Sigmoid colon (tissue), 7 donors: Measurements from ENCODE around the gene FCN2. TPM values are rescaled to one million over a fixed set of nuclear protein-coding genes. Genes with fewer than 3 reads are reported as not detected.

ENCODE experiments used
- DNase-seq: peaks from one replicate; pipeline ENCODE4 v3.0.0-alpha.2; 2019
- H3K27ac ChIP-seq, 4 donors: fragments of 200-600 bp; sonication (generic); one replicate each; pipeline ENCODE4 v1.5.1; 2016 to 2019; ENCODE audit warnings: mild to moderate bottlenecking in 1 of 4
- H3K27me3 ChIP-seq, 3 donors: fragments of 200-600 bp; sonication (generic); one replicate each; pipeline ENCODE4 v1.5.1; 2019; ENCODE audit warnings: mild to moderate bottlenecking in 1 of 3
- H3K36me3 ChIP-seq, 4 donors: fragments of 200-600 bp; sonication (generic); one replicate each; pipeline ENCODE4 v1.5.1; 2016 to 2019
- H3K4me1 ChIP-seq, 4 donors: fragments of 200-600 bp; sonication (generic); one replicate each; pipeline ENCODE4 v1.5.1; 2017 to 2019
- H3K4me3 ChIP-seq, 4 donors: fragments of 200-600 bp; sonication (generic); one replicate each; pipeline ENCODE4 v1.5.1; 2017 to 2019; ENCODE audit warnings: mild to moderate bottlenecking in 2 of 4, moderate library complexity in 1 of 4
- H3K9me3 ChIP-seq, 4 donors: fragments of 200-600 bp in 3 of 4; sonication (generic) in 3 of 4; one replicate each; pipeline versions ENCODE4 v1.5.1 to v1.6.1; 2013 to 2019
- EP300 ChIP-seq, 4 donors: sonication (generic); formaldehyde crosslinking; IDR thresholded peaks; one replicate each; pipeline ENCODE4 v1.6.1; 2017; ENCODE audit warnings: antibody characterized with exemption in 4 of 4
- POLR2A ChIP-seq, 2 donors: fragments of 450-650 bp; IDR thresholded peaks; one replicate each; pipeline ENCODE4 v1.6.1; 2016; ENCODE audit warnings: antibody characterized with exemption in 2 of 2, mild to moderate bottlenecking in 2 of 2, moderate library complexity in 2 of 2
- POLR2AphosphoS5 ChIP-seq, 4 donors: sonication (generic); formaldehyde crosslinking; IDR thresholded peaks; one replicate each; pipeline ENCODE4 v1.6.1; 2017; ENCODE audit warnings: antibody characterized with exemption in 4 of 4
- WGBS, 2 donors: extraction: QIAGEN DNeasy Blood & Tissue Kit; methylation state at CpG; one replicate each; pipeline ENCODE4 v1.1.7; 2013; 5-methylcytosine and 5-hydroxymethylcytosine counted together
- intact Hi-C: fragments of 100-400 bp; cut with DNase I; formaldehyde crosslinking; loops from one replicate; pipeline ENCODE4 v1.15.1; 2023
- polyA plus RNA-seq, 3 donors: library from polyadenylated mRNA; stranded (reverse); fragments of 200-250 nt; gene quantifications; one replicate each; pipeline ENCODE4 v1.2.3, GENCODE V29; 2013
- total RNA-seq, 4 donors: library from RNA; depleted of rRNA; stranded (reverse); fragments of >200 nt; gene quantifications; one replicate each; pipeline ENCODE4 v1.1.0, GENCODE V29; 2016
- TF ChIP-seq, protein P1 (sequence below), 4 experiments: fragments of 450-650 bp in 3 of 4; fragments of 200-600 bp in 1 of 4; IDR thresholded peaks; one replicate each; pipeline ENCODE4 v1.5.1; 2016 to 2019; ENCODE audit warnings: antibody characterized with exemption in 4 of 4, mild to moderate bottlenecking in 3 of 4, moderate library complexity in 2 of 4
- donor health status: healthy with polysubstance abuse.
- donor health status: Bipolar disorder and iron deficiency.
- donor health status: healthy.

Gene FCN2
- total and polyA plus RNA-seq, 7 donors: 0.12 TPM; not detected in 6

DNA sequence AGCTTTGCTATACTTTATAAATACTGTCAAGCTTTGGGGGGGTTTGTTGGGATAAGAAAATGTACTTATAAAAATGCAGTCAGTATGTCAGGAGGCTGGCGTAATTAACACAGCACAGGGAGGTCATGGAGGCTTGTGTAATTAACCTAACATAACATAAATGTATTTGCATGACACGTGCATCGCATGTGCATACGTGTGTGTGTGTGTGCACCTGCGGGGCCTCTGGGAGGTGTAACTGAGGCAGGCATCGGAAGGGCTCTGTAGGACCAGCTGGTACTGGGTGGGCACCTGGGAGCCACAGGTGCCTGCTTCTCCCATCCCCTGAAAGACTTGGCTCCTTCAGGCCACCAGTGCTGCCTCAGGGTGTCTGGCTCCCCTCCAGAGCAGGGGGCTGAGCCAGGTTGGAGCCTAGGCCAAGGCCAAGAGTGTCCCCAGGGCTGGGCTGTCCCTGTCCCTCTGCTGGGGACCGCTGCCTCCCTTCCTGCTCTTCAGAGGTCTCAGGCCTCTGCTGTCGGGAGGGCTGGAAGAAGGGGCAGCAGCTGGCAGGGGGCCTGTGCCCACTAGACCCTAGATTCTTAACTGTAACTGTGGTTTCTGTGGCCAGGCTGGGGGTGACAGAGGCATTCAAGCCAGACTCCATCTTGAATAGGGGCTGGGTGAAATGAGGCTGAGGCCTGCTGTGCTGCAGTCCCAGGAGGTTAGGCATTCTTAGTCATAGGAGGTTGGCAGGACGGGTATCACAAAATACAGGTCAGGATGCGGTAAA, 9.0 kb downstream of the FCN2 start:
- TF ChIP-seq POLR2A (IDR thresholded peaks at IDR 0.05) (no peak), POLR2AphosphoS5 (IDR thresholded peaks at IDR 0.05) (no peak), EP300 (IDR thresholded peaks at IDR 0.05) (no peak)
- TF ChIP-seq, protein P1, sequence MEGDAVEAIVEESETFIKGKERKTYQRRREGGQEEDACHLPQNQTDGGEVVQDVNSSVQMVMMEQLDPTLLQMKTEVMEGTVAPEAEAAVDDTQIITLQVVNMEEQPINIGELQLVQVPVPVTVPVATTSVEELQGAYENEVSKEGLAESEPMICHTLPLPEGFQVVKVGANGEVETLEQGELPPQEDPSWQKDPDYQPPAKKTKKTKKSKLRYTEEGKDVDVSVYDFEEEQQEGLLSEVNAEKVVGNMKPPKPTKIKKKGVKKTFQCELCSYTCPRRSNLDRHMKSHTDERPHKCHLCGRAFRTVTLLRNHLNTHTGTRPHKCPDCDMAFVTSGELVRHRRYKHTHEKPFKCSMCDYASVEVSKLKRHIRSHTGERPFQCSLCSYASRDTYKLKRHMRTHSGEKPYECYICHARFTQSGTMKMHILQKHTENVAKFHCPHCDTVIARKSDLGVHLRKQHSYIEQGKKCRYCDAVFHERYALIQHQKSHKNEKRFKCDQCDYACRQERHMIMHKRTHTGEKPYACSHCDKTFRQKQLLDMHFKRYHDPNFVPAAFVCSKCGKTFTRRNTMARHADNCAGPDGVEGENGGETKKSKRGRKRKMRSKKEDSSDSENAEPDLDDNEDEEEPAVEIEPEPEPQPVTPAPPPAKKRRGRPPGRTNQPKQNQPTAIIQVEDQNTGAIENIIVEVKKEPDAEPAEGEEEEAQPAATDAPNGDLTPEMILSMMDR (IDR thresholded peaks at IDR 0.05): no peak
- intact Hi-C loops: no loop called here
- WGBS, 2 donors: 69 to 88% methylated on average over 10 of the region's 10 CpGs
- Histone ChIP-seq H3K36me3 (no peaks in the 10 kb centered on the region), H3K9me3 (no peaks in the 10 kb centered on the region), H3K27me3 (no peaks in the 10 kb centered on the region), H3K27ac (no peak overlapping the region), H3K4me1 (no peaks in the 10 kb centered on the region), H3K4me3 (no peak overlapping the region)
- no peak for DNase-seq

DNA sequence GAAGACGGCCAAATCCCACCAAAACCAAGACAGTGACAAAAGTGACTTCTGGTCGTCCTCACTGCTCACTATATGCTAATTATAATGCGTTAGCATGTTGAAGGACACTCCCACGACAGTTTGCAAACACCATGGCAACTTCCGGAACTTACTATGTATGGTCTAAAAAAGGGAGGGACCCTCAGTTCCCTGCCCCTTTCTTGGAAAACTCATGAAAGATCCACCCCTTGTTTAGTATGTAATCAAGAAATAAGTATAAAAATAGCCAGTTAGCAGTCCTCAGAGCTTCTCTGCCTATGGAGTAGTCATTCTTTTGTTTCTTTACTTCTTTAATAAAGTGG, 9.5 kb downstream of the FCN2 start:
- H3K27ac ChIP-seq: no peak overlapping the region
- WGBS, 2 donors: 65 to 69% methylated on average over 5 of the region's 5 CpGs
- intact Hi-C loops: no loop called here
- DNase-seq: no peak
- H3K27me3 ChIP-seq: no peaks in the 10 kb centered on the region
- H3K9me3 ChIP-seq: no peaks in the 10 kb centered on the region
- no peaks in the 10 kb centered on the region for H3K36me3 ChIP-seq
- H3K4me3 ChIP-seq: no peak overlapping the region
- H3K4me1 ChIP-seq: no peaks in the 10 kb centered on the region
- no peak for TF ChIP-seq POLR2AphosphoS5 (IDR thresholded peaks at IDR 0.05)
- no peak for TF ChIP-seq EP300 (IDR thresholded peaks at IDR 0.05)
- TF ChIP-seq, protein P1 (IDR thresholded peaks at IDR 0.05): no peak
- TF ChIP-seq POLR2A (IDR thresholded peaks at IDR 0.05): no peak

- no peak overlapping the region for H3K27ac ChIP-seq
- intact Hi-C loops: no loop called here
- TF ChIP-seq, protein P1 (IDR thresholded peaks at IDR 0.05): no peak
- no peak for TF ChIP-seq EP300 (IDR thresholded peaks at IDR 0.05)
- no peak for TF ChIP-seq POLR2AphosphoS5 (IDR thresholded peaks at IDR 0.05)
- TF ChIP-seq POLR2A (IDR thresholded peaks at IDR 0.05): no peak
- H3K4me3 ChIP-seq: no peak overlapping the region
- H3K4me1 ChIP-seq: peaks cover 0 to 7% (median 4%) of the 10 kb centered on the region in 4 donors
- no peaks in the 10 kb centered on the region for H3K9me3 ChIP-seq
- 78 to 81% methylated on average over 8 of the region's 8 CpGs for WGBS, 2 donors
- H3K27me3 ChIP-seq: no peaks in the 10 kb centered on the region
- no peaks in the 10 kb centered on the region for H3K36me3 ChIP-seq
- DNase-seq: no peak
Observed at GRCh38 chr9:134891053-134891452, 10.4 kb downstream of the FCN2 start.

DNA sequence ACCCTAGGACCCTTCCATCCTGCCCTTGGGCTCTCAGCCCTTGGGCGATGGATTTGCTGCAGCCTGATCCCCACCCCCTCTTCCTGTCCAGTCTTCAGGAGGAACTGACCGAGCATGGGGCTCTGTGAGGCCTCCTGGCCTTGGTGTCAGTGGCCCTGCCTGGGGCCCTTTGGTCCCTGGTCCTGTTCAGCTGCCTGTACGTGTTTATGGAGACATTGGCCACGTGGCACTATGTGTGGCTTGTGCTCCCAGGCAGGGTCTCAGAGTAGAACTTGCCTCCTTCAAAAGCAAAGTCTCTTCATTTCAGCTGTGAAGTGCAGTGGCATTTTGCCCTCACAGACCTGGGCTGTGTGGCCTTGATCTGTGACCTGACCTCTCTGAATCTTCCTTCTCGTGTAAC, 11.1 kb downstream of the FCN2 start:
- no peak overlapping the region for H3K27ac ChIP-seq
- H3K27me3 ChIP-seq: no peaks in the 10 kb centered on the region
- DNase-seq: no peak
- H3K9me3 ChIP-seq: no peaks in the 10 kb centered on the region
- peaks cover 0 to 14% (median 10%) of the 10 kb centered on the region in 4 donors for H3K4me1 ChIP-seq
- TF ChIP-seq EP300 (IDR thresholded peaks at IDR 0.05) (no peak), POLR2AphosphoS5 (IDR thresholded peaks at IDR 0.05) (no peak), POLR2A (IDR thresholded peaks at IDR 0.05) (no peak)
- TF ChIP-seq, protein P1 (IDR thresholded peaks at IDR 0.05): no peak
- intact Hi-C loops: no loop called here
- H3K4me3 ChIP-seq: no peak overlapping the region
- H3K36me3 ChIP-seq: no peaks in the 10 kb centered on the region
- WGBS, 2 donors: 53 to 80% methylated on average over 5 of the region's 5 CpGs

- 75 to 88% methylated on average over 6 of the region's 6 CpGs for WGBS, 2 donors
- H3K27me3 ChIP-seq: no peaks in the 10 kb centered on the region
Observed at GRCh38 chr9:134892221-134892620, 11.6 kb downstream of the FCN2 start.

More at GRCh38 chr9:134892221-134892620, 11.6 kb downstream of the FCN2 start:
- Histone ChIP-seq H3K4me1 (peaks cover 0 to 18% (median 10%) of the 10 kb centered on the region in 4 donors), H3K36me3 (no peaks in the 10 kb centered on the region), H3K4me3 (no peak overlapping the region), H3K27ac (no peak overlapping the region), H3K9me3 (no peaks in the 10 kb centered on the region)
- no peak for DNase-seq
- intact Hi-C loops: no loop called here
- TF ChIP-seq EP300 (IDR thresholded peaks at IDR 0.05): no peak
- TF ChIP-seq, protein P1 (IDR thresholded peaks at IDR 0.05): no peak
- no peak for TF ChIP-seq POLR2AphosphoS5 (IDR thresholded peaks at IDR 0.05)
- TF ChIP-seq POLR2A (IDR thresholded peaks at IDR 0.05): no peak
